ENCODE data around the gene SP9. TPM values are rescaled to one million over a fixed set of nuclear protein-coding genes. Genes with fewer than 3 reads are reported as not detected.

SP9 gene
- total and polyA plus RNA-seq, 10 donors, result not detected

DNA sequence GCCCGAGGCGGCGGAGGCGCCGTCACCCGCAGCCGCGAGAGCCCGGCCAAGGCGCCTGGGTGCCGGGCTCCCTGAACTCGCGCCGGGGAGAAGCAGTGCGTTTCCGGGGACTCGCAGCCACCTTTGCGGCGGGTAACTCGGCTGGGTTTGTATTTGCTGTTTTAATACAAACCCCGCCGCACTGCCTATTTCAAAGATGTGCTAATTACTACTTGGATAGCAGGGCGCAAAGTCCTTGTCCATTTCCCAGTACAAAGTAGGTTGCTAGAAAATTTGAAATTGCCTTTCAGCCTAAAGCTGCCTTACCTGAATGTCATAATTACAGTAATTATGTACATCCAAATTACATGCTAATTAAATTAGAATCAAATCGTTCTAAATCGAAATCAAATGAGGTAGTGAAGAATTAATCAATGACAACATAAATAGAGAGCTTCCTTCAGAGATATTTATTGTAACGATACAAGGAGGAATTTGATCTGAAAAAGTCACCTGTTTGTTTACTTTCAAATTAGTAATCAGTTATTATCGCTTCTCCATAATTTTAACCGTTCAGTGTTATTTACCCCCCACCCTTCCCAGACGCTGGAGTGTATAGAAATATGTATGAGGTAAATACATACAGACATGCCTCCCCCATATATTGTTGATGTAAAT lies 8.1 kb downstream of the SP9 start:
- DNase-seq, result peak; percentile 78

DNA sequence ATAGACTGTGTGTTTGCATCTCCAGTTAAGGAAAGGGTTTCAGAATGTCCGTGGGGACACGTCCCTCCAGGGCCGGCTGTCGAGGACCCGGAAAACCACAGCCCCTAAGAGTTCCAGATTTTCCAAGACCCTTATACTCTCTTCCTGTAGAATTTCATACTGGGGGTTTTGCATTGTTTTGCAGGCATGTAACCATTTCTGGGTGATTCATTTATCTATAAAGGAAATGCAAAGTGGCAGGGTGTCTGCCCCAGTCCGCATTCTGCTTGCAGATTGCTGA lies 8.5 kb downstream of the SP9 start:
- no peak overlapping the region for H3K4me3 ChIP-seq
- H3K9me3 ChIP-seq, result no peaks in the 10 kb centered on the region
- H3K27me3 ChIP-seq (replicated peaks in 1 of 7), result peaks cover 6 to 79% (median 73%) of the 10 kb centered on the region in 7 donors
- intact Hi-C loops (cut with DNase I; ENCODE audit: low total_unique reads), result loop anchor here (5.0 kb wide), 1 partner anchor 941 kb away; no protein-coding TSS in a partner anchor
- H3K36me3 ChIP-seq, result peaks cover 5 to 19% (median 9%) of the 10 kb centered on the region in 6 donors
- WGBS, 5 donors, result 6 to 13% (median 8%) methylated on average over 6 of the region's 6 CpGs
- DNase-seq, result no peak
- TF ChIP-seq POLR2A (IDR thresholded peaks at IDR 0.05) (no peak), POLR2AphosphoS5 (IDR thresholded peaks at IDR 0.05) (no peak)
- TF ChIP-seq, protein P1, sequence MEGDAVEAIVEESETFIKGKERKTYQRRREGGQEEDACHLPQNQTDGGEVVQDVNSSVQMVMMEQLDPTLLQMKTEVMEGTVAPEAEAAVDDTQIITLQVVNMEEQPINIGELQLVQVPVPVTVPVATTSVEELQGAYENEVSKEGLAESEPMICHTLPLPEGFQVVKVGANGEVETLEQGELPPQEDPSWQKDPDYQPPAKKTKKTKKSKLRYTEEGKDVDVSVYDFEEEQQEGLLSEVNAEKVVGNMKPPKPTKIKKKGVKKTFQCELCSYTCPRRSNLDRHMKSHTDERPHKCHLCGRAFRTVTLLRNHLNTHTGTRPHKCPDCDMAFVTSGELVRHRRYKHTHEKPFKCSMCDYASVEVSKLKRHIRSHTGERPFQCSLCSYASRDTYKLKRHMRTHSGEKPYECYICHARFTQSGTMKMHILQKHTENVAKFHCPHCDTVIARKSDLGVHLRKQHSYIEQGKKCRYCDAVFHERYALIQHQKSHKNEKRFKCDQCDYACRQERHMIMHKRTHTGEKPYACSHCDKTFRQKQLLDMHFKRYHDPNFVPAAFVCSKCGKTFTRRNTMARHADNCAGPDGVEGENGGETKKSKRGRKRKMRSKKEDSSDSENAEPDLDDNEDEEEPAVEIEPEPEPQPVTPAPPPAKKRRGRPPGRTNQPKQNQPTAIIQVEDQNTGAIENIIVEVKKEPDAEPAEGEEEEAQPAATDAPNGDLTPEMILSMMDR (IDR thresholded peaks at IDR 0.05 in 8 of 11, conservative IDR thresholded peaks at IDR 0.05 in 3 of 11), result no peak
- peaks cover 21 to 57% (median 50%) of the 10 kb centered on the region in 6 donors for H3K4me1 ChIP-seq
- no peak overlapping the region for H3K27ac ChIP-seq

More for the DNA sequence above, 8.1 kb downstream of the SP9 start:
- Histone ChIP-seq H3K36me3 (peaks cover 2 to 14% (median 4%) of the 10 kb centered on the region in 6 donors), H3K4me1 (peaks cover 21 to 60% (median 51%) of the 10 kb centered on the region in 6 donors), H3K27me3 (replicated peaks in 1 of 7) (peaks cover 6 to 83% (median 78%) of the 10 kb centered on the region in 7 donors), H3K9me3 (no peaks in the 10 kb centered on the region), H3K4me3 (peak overlapping the region in 2 of 8 donors; percentile 8 to 54), H3K27ac (no peak overlapping the region)
- WGBS, 5 donors, result 6 to 7% (median 6%) methylated on average over 29 of the region's 29 CpGs
- TF ChIP-seq POLR2AphosphoS5 (IDR thresholded peaks at IDR 0.05) (no peak), POLR2A (IDR thresholded peaks at IDR 0.05) (no peak)
- TF ChIP-seq, protein P1 (IDR thresholded peaks at IDR 0.05 in 8 of 11, conservative IDR thresholded peaks at IDR 0.05 in 3 of 11), result no peak
- intact Hi-C loops (cut with DNase I; ENCODE audit: low total_unique reads), result loop anchor here (5.0 kb wide), 1 partner anchor 941 kb away; no protein-coding TSS in a partner anchor

DNA sequence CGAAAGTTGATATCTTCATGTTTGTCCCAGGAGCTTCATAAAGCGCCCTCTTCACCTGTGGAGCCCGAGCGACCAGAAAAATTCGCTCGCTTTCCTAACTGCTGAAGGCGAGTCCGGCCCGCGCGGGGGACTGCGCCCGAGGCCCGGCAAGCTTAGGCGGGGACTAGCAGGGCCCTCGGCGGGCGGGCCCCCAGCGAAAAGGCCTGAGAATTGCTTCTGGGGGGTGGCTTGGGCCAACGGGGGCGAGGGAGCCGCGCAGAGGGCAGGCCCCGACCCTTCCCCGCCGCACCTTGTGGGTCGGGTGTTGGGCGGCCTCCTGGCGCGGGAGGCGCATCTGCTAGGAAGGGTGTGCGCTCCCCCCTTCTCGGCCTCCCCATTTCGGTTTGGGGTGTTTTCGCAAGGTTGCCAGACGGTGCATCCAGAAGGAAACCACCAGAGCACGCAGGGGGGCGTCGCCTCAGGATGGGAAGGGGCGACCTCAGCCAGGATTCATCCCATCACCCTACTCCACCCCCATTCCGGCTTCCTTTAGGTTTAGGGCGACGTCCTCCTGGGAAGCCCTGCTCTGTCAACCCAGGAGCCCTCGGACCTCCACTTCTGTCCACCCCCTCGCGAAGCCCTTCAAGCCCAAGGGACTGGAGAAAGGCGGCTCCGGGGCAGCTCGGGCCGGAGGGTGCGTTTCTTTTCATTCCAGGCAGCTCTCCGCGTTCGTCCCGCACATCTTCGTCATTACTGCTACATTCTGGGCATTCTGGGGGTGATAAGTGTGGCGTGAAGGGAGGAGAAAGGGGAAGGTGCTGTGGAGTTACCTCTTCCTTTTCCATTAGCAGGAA lies 9.1 kb downstream of the SP9 start:
- peaks cover 5 to 24% (median 14%) of the 10 kb centered on the region in 6 donors for H3K36me3 ChIP-seq
- H3K4me3 ChIP-seq, result no peak overlapping the region
- no peak for TF ChIP-seq POLR2AphosphoS5 (IDR thresholded peaks at IDR 0.05)
- no peak for TF ChIP-seq POLR2A (IDR thresholded peaks at IDR 0.05)
- TF ChIP-seq, protein P1 (IDR thresholded peaks at IDR 0.05 in 8 of 11, conservative IDR thresholded peaks at IDR 0.05 in 3 of 11), result no peak
- peaks cover 6 to 73% (median 67%) of the 10 kb centered on the region in 7 donors for H3K27me3 ChIP-seq (replicated peaks in 1 of 7)
- intact Hi-C loops (cut with DNase I; ENCODE audit: low total_unique reads), result loop anchor here (5.0 kb wide), 1 partner anchor 942 kb away; no protein-coding TSS in a partner anchor
- H3K9me3 ChIP-seq, result no peaks in the 10 kb centered on the region
- no peak overlapping the region for H3K27ac ChIP-seq
- DNase-seq, result peak; percentile 73
- H3K4me1 ChIP-seq, result peaks cover 21 to 57% (median 50%) of the 10 kb centered on the region in 6 donors
- WGBS, 5 donors, result 8 to 13% (median 10%) methylated on average over 30 to 57 of the region's 57 CpGs
